GM12892 (cell line): Measurements from ENCODE around the gene CASKIN1.

Experiments used
- POLR2A ChIP-seq: IDR thresholded peaks from 2 replicates; pipeline ENCODE4 v1.6.1; 2011; ENCODE audit warnings: low read depth, low read length, control low read depth
- POLR2AphosphoS5 ChIP-seq: IDR thresholded peaks from 2 replicates; pipeline ENCODE4 v1.6.1; 2011; ENCODE audit warnings: low read depth, low read length, control low read depth
- TAF1 ChIP-seq: IDR thresholded peaks from 2 replicates; pipeline ENCODE4 v1.6.1; 2011; ENCODE audit warnings: low read depth, mild to moderate bottlenecking, control low read depth, low read length, borderline replicate concordance

DNA sequence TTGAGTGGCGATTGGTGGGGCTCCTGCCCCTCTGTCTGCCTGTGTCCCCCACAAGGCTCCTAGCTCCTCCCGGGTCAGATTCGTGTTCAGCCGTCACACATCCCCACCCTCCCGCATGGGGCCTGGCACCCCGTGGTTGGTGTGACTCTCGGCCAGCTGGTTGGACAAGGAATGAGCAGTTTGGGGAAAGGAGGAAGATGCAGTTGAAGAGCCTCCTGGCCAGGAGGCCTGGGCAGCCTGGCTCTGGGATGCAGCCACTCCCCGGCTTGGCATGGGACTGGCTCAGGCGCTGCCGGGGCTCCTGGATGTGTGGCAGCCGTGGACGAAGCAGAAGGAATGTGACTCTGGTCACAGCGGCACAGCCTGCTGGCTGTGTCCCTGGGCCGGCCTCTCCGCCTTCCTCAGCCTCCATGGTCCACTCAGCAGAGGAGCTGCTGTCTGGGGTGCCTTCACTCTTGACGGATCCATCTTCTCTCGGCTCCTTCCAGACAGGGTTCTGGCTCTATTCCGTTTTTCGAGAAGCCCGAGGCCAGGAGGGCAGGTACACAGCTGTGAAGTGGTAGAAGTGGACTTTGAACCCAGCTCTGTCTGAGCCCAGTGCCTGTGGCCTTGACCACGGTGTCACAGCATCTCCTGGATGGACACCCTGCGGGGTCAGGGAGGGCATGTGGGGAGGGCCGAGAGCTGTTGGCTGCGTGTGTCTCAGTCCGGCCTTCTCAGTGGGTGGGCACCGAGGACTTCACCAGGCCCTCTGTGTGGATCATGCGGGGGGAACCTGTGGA lies 38.7 kb downstream of the CASKIN1 start:
- TF ChIP-seq TAF1 (no peak), POLR2AphosphoS5 (no peak), POLR2A (no peak)
